PFSK-1 (cell line): Measurements from ENCODE around the gene TMEM69.

ENCODE experiments used
- POLR2AphosphoS5 ChIP-seq: IDR thresholded peaks from 2 replicates; pipeline ENCODE4 v1.6.1; 2012; ENCODE audit warnings: low read depth, mild to moderate bottlenecking, control low read depth, low read length, moderate library complexity
- REST ChIP-seq, 2 experiments: IDR thresholded peaks; 2 replicates each; pipeline versions ENCODE4 v1.6.1 to v1.8.0; 2011 to 2012; ENCODE audit warnings: low read depth in 2 of 2, low read length in 2 of 2, control low read depth in 1 of 2, inconsistent platforms in 1 of 2, mild to moderate bottlenecking in 1 of 2, moderate library complexity in 1 of 2; ENCODE audit not compliant: insufficient read depth in 1 of 2
- SIN3A ChIP-seq: IDR thresholded peaks from 2 replicates; pipeline ENCODE4 v1.6.1; 2012; ENCODE audit warnings: mild to moderate bottlenecking, low read length, moderate library complexity, borderline replicate concordance; ENCODE audit not compliant: insufficient read depth
- TAF1 ChIP-seq: IDR thresholded peaks from 2 replicates; pipeline ENCODE4 v1.6.1; 2012; ENCODE audit warnings: low read length, control low read depth, borderline replicate concordance; ENCODE audit not compliant: insufficient read depth

GRCh38 chr1:45666836-45667235 is 21.1 kb upstream of the TMEM69 start:
- TF ChIP-seq POLR2AphosphoS5 (no peak), TAF1 (no peak), REST (IDR thresholded peaks at IDR 0.05; ENCODE audit: insufficient read depth in 1 of 2, low read depth in 2 of 2, low read length in 2 of 2) (no peak), SIN3A (no peak)
